Keratinocyte (primary cell): ENCODE measurements around the gene HOXD13. TPM values are rescaled to one million over a fixed set of nuclear protein-coding genes. Genes with fewer than 3 reads are reported as not detected.

Experiments used
- DNase-seq: peaks from one replicate; pipeline ENCODE4 v3.0.0-alpha.2; 2011; ENCODE audit warnings: low read depth, missing footprints, low spot score
- FAIRE-seq: peaks from 2 replicates; lab custom pipeline; 2011; peaks lifted over from hg19 to GRCh38; lab: Jason Lieb, UNC
- H2AFZ ChIP-seq: 2 replicates; pipeline ENCODE4 v1.6.0; 2012; ENCODE audit warnings: low read length, control low read depth, inconsistent platforms; ENCODE audit not compliant: control insufficient read depth
- H3K27ac ChIP-seq: 2 replicates; pipeline ENCODE4 v1.5.1; 2011; ENCODE audit warnings: low read length; ENCODE audit not compliant: control insufficient read depth, insufficient read depth
- H3K27me3 ChIP-seq: 3 replicates; pipeline ENCODE4 v1.6.0; 2011; ENCODE audit warnings: low read length; ENCODE audit not compliant: control insufficient read depth, insufficient read depth; ENCODE audit errors: extremely low read depth
- H3K36me3 ChIP-seq, 2 experiments: 2 replicates in 1 of 2; 3 replicates in 1 of 2; pipeline ENCODE4 v1.5.1; 2011; ENCODE audit warnings: low read length in 2 of 2, mild to moderate bottlenecking in 1 of 2; ENCODE audit not compliant: control insufficient read depth in 2 of 2, insufficient read depth in 2 of 2; ENCODE audit errors: extremely low read depth in 1 of 2
- H3K4me1 ChIP-seq: 3 replicates; pipeline ENCODE4 v1.5.1; 2011; ENCODE audit warnings: low read length; ENCODE audit not compliant: control insufficient read depth, insufficient read depth; ENCODE audit errors: extremely low read depth
- H3K4me2 ChIP-seq: 3 replicates; pipeline ENCODE4 v1.6.0; 2011; ENCODE audit warnings: low read depth, low read length; ENCODE audit not compliant: control insufficient read depth, insufficient read depth; ENCODE audit errors: extremely low read depth
- H3K4me3 ChIP-seq, 3 experiments: fragments of 200-600 bp in 1 of 3; sonication (generic) in 1 of 3; 2 replicates in 2 of 3; 3 replicates in 1 of 3; pipeline ENCODE4 v1.5.1; 2011 to 2016; ENCODE audit warnings: low read length in 3 of 3, mild to moderate bottlenecking in 3 of 3, control low read depth in 2 of 3, inconsistent platforms in 1 of 3, low read depth in 1 of 3, mixed read lengths in 1 of 3, mixed run types in 1 of 3, moderate library complexity in 1 of 3; ENCODE audit not compliant: control insufficient read depth in 2 of 3, insufficient read depth in 2 of 3; ENCODE audit errors: extremely low read depth in 1 of 3
- H3K79me2 ChIP-seq: 2 replicates; pipeline ENCODE4 v1.6.0; 2012; ENCODE audit warnings: low read length; ENCODE audit not compliant: control insufficient read depth, insufficient read depth
- H3K9ac ChIP-seq: 3 replicates; pipeline ENCODE4 v1.6.0; 2011; ENCODE audit warnings: low read length; ENCODE audit not compliant: control insufficient read depth, insufficient read depth; ENCODE audit errors: extremely low read depth
- H3K9me1 ChIP-seq: 3 replicates; pipeline ENCODE4 v1.6.0; 2011; ENCODE audit warnings: low read length; ENCODE audit not compliant: control insufficient read depth, insufficient read depth; ENCODE audit errors: extremely low read depth
- H3K9me3 ChIP-seq: 2 replicates; pipeline ENCODE4 v1.5.1; 2012; ENCODE audit warnings: low read depth, low read length; ENCODE audit not compliant: control insufficient read depth
- H4K20me1 ChIP-seq: 3 replicates; pipeline ENCODE4 v1.6.0; 2011; ENCODE audit warnings: low read length; ENCODE audit not compliant: control insufficient read depth, insufficient read depth; ENCODE audit errors: extremely low read depth
- EZH2 ChIP-seq: IDR thresholded peaks from one replicate; pipeline ENCODE4 v1.6.1; 2012; ENCODE audit warnings: inconsistent platforms, mild to moderate bottlenecking, low read length, moderate library complexity
- dilution Hi-C: fragments of 300-500 bp; cut with MboI; formaldehyde crosslinking; loops from one replicate; pipeline ENCODE4 v1.7.0; 2020; ENCODE audit warnings: low sequenced_read_pairs; ENCODE audit not compliant: extremely low pct_ligation_motif_present
- polyA plus RNA-seq, 5 experiments: library from polyadenylated mRNA; depleted of rRNA in 3 of 5; stranded (reverse) in 3 of 5; stranded (forward) in 1 of 5; unstranded in 1 of 5; fragments of >200 nt; gene quantifications; 1 replicate in 1 of 5; 2 replicates in 3 of 5; 3 replicates in 1 of 5; pipeline versions ENCODE4 v1.2.1 to v1.2.3, GENCODE V29; 2011 to 2012; ENCODE audit warnings: missing spikeins in 2 of 5, low read depth in 1 of 5, low replicate concordance in 1 of 5
- TF ChIP-seq, protein P1 (sequence below), 3 experiments: IDR thresholded peaks in 1 of 3; conservative IDR thresholded peaks in 1 of 3; optimal IDR thresholded peaks in 1 of 3; 2 replicates in 2 of 3; 3 replicates in 1 of 3; pipeline versions ENCODE3 to v1.5.1; 2011; ENCODE audit warnings: low read length in 3 of 3, mild to moderate bottlenecking in 3 of 3, moderate library complexity in 2 of 3, control low read depth in 1 of 3, inconsistent platforms in 1 of 3; ENCODE audit not compliant: insufficient read depth in 2 of 3; ENCODE audit errors: extremely low read depth in 1 of 3

Gene HOXD13
- polyA plus RNA-seq, 1 donor (not counting 4 experiments of a cell fraction or from before 2014, with no cell fraction given) = not detected

DNA sequence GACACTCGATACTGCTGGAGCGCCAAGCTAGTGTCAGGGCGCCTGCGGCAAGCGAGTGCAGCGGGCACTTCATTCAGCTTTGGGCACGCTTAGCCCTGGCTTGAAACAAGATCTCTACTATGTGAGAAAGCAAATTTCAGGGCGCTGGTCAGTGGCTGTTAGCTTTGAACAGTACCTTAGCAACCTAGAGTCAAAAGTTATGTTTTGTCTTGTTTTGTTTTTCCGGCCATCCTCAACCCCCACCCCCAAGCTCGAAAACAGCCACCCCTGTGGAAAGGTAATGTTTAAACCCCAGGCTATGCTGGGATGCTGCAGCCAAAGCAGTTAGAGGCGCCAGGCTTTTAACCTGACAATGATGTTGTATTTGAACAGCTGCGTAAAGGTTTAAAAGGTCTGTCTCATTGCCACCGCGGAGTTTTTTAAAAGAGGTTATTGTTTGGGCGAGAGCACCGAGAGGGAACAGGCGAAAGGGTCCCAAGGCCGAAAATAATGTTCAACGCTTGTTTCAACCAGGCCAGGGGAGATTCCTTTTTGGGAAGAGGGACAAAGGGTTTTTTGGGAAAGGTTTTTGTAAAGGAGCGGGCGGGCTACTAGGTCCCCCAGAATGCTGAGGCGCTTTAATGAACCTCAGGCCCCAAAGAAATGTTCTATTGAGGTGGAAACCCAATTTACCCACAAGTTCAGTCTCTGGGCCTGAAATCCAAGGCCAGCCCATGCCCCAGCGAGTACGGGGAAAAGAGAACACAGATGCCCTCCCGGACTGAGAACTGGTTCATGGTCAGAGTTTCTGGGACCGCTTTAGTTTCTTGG is 21.8 kb downstream of the HOXD13 start:
- Histone ChIP-seq H3K27ac (no peak overlapping the region), H3K27me3 (peaks cover 98% of the 10 kb centered on the region), H4K20me1 (peaks cover 2% of the 10 kb centered on the region), H3K79me2 (no peaks in the 10 kb centered on the region), H3K36me3 (no peaks in the 10 kb centered on the region), H3K4me2 (no peak overlapping the region), H3K9ac (no peak overlapping the region), H3K4me3 (no peak overlapping the region), H3K4me1 (no peaks in the 10 kb centered on the region), H3K9me3 (peaks cover 4% of the 10 kb centered on the region), H2AFZ (no peak overlapping the region), H3K9me1 (no peaks in the 10 kb centered on the region)
- FAIRE-seq = no peak
- dilution Hi-C loops = no loop called here
- TF ChIP-seq, protein P1, sequence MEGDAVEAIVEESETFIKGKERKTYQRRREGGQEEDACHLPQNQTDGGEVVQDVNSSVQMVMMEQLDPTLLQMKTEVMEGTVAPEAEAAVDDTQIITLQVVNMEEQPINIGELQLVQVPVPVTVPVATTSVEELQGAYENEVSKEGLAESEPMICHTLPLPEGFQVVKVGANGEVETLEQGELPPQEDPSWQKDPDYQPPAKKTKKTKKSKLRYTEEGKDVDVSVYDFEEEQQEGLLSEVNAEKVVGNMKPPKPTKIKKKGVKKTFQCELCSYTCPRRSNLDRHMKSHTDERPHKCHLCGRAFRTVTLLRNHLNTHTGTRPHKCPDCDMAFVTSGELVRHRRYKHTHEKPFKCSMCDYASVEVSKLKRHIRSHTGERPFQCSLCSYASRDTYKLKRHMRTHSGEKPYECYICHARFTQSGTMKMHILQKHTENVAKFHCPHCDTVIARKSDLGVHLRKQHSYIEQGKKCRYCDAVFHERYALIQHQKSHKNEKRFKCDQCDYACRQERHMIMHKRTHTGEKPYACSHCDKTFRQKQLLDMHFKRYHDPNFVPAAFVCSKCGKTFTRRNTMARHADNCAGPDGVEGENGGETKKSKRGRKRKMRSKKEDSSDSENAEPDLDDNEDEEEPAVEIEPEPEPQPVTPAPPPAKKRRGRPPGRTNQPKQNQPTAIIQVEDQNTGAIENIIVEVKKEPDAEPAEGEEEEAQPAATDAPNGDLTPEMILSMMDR (optimal IDR thresholded peaks at IDR 0.05 in 1 of 3, IDR thresholded peaks at IDR 0.05 in 1 of 3, conservative IDR thresholded peaks at IDR 0.05 in 1 of 3; ENCODE audit: extremely low read depth in 1 of 3, insufficient read depth in 2 of 3, low read length in 3 of 3) = no peak
- TF ChIP-seq EZH2 = peak; percentile 25
- DNase-seq = no peak

DNA sequence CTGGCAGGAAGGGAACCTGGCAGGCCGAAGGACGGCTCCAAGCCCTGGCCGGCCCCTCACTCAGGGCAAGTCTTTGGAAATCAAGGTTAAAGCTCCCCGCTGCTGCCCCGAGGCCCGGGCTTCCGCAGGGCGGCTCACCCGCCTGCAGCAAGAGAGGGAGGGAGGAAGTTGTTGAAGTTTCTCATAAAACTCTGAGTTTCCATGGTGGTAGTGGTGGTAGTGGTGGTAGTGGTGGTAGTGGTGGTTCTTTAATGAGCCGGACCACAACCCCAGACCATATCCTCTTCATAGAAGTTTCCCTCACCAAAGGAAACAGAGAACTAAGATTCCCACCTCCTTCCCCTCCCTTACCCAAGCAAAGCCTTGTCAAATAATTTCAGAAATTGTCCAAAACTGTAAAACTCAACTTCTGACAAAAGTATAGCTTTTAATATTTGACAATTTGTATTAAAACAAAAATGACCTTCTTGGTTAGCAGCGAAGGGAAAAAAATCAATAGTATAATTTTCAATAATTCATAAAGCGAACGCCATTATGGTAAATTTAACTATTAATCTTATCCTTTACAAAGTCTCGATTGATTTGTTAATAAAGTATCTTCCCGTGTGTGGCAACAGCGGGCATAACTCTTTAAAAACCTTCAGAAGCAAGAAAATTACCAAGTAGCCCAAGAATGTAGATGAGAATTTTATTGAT is 22.6 kb downstream of the HOXD13 start:
- no peak overlapping the region for H2AFZ ChIP-seq
- peaks cover 97% of the 10 kb centered on the region for H3K27me3 ChIP-seq
- H3K4me2 ChIP-seq = no peak overlapping the region
- peaks cover 4% of the 10 kb centered on the region for H3K9me3 ChIP-seq
- DNase-seq (no peak), FAIRE-seq (no peak)
- H4K20me1 ChIP-seq = peaks cover 2% of the 10 kb centered on the region
- TF ChIP-seq EZH2 = no peak
- TF ChIP-seq, protein P1 (optimal IDR thresholded peaks at IDR 0.05 in 1 of 3, IDR thresholded peaks at IDR 0.05 in 1 of 3, conservative IDR thresholded peaks at IDR 0.05 in 1 of 3; ENCODE audit: extremely low read depth in 1 of 3, insufficient read depth in 2 of 3, low read length in 3 of 3) = no peak
- H3K4me1 ChIP-seq = no peaks in the 10 kb centered on the region
- dilution Hi-C loops = no loop called here
- H3K79me2 ChIP-seq = no peaks in the 10 kb centered on the region
- H3K4me3 ChIP-seq = no peak overlapping the region
- no peaks in the 10 kb centered on the region for H3K36me3 ChIP-seq
- no peak overlapping the region for H3K9ac ChIP-seq
- H3K27ac ChIP-seq = no peak overlapping the region
- no peaks in the 10 kb centered on the region for H3K9me1 ChIP-seq
